SK-N-SH (cell line): ENCODE measurements around the gene FAM50B. TPM values are rescaled to one million over a fixed set of nuclear protein-coding genes. Genes with fewer than 3 reads are reported as not detected.

Experiments used
- CTCF ChIA-PET: fragments of 300-600, 350-600 bp; formaldehyde crosslinking; extraction: SDS; loops from one replicate; lab custom pipeline; 2021; lab: Yijun Ruan, JAX
- POLR2A ChIA-PET: fragments of 350-600 bp; sonication (Branson Sonifier 250); formaldehyde crosslinking; extraction: SDS; loops from one replicate; lab custom pipeline; 2020; ENCODE audit warnings: antibody characterized with exemption, inconsistent platforms; lab: Yijun Ruan, JAX
- DNase-seq: peaks from one replicate; pipeline ENCODE4 v3.0.0; 2012
- H2AFZ ChIP-seq: fragments of 200-600 bp; sonication (generic); 2 replicates; pipeline ENCODE4 v1.8.1; 2016; ENCODE audit warnings: antibody characterized with exemption, mild to moderate bottlenecking, low read depth
- H3F3A ChIP-seq: fragments of 200-600 bp; sonication (generic); replicated peaks from 2 replicates; pipeline ENCODE3; 2016; ENCODE audit warnings: antibody characterized with exemption, mild to moderate bottlenecking; ENCODE audit not compliant: insufficient read depth
- H3K27ac ChIP-seq, 2 experiments: fragments of 200-500 bp in 1 of 2; fragments of 200-600 bp in 1 of 2; sonication (Bioruptor generic) in 1 of 2; sonication (generic), shearing (Covaris generic) in 1 of 2; 2 replicates each; pipeline versions ENCODE4 v1.5.1 to v1.6.1; 2014 to 2016; ENCODE audit warnings: low read depth in 2 of 2, inconsistent platforms in 1 of 2, low read length in 1 of 2, mild to moderate bottlenecking in 1 of 2, mixed read lengths in 1 of 2
- H3K27me3 ChIP-seq: fragments of 200-600 bp; sonication (generic), shearing (Covaris generic); 2 replicates; pipeline ENCODE4 v1.6.1; 2016; ENCODE audit warnings: mixed run types; ENCODE audit not compliant: insufficient read depth
- H3K36me3 ChIP-seq, 2 experiments: fragments of 200-500 bp in 1 of 2; fragments of 200-600 bp in 1 of 2; sonication (Bioruptor generic) in 1 of 2; sonication (generic) in 1 of 2; replicated peaks in 1 of 2; 2 replicates each; pipeline versions ENCODE3 to v1.5.1; 2014 to 2016; ENCODE audit warnings: low read length in 1 of 2, mild to moderate bottlenecking in 1 of 2; ENCODE audit not compliant: insufficient read depth in 2 of 2, control insufficient read depth in 1 of 2
- H3K4me1 ChIP-seq, 2 experiments: fragments of 200-500 bp in 1 of 2; fragments of 200-600 bp in 1 of 2; sonication (Bioruptor generic) in 1 of 2; sonication (generic), shearing (Covaris generic) in 1 of 2; 2 replicates each; pipeline versions ENCODE4 v1.5.1 to v1.6.1; 2014 to 2016; ENCODE audit warnings: low read depth in 1 of 2, low read length in 1 of 2, mixed run types in 1 of 2; ENCODE audit not compliant: insufficient read depth in 2 of 2, control insufficient read depth in 1 of 2
- H3K4me2 ChIP-seq: fragments of 200-600 bp; sonication (generic), shearing (Covaris generic); 2 replicates; pipeline ENCODE4 v1.6.1; 2017; ENCODE audit warnings: mixed run types
- H3K4me3 ChIP-seq, 2 experiments: fragments of 200-500 bp in 1 of 2; fragments of 200-600 bp in 1 of 2; sonication (Bioruptor generic) in 1 of 2; sonication (generic), shearing (Covaris generic) in 1 of 2; 2 replicates each; pipeline versions ENCODE4 v1.5.1 to v1.8.1; 2014 to 2016; ENCODE audit warnings: low read depth in 2 of 2, inconsistent platforms in 1 of 2, low read length in 1 of 2, mild to moderate bottlenecking in 1 of 2, mixed read lengths in 1 of 2, moderate library complexity in 1 of 2
- H3K79me2 ChIP-seq: fragments of 200-600 bp; sonication (generic); 2 replicates; pipeline ENCODE4 v1.8.1; 2017; ENCODE audit warnings: mild to moderate bottlenecking; ENCODE audit not compliant: insufficient read depth
- H3K9ac ChIP-seq: fragments of 200-600 bp; sonication (generic); 2 replicates; pipeline ENCODE4 v1.6.1; 2017; ENCODE audit warnings: mixed run types
- H3K9me2 ChIP-seq: fragments of 200-600 bp; sonication (generic); 2 replicates; pipeline ENCODE4 v1.6.1; 2017; ENCODE audit warnings: mixed run types
- H3K9me3 ChIP-seq: fragments of 200-600 bp; sonication (generic); 2 replicates; pipeline ENCODE4 v1.6.1; 2017; ENCODE audit warnings: mixed run types, mild to moderate bottlenecking, moderate library complexity
- H4K20me1 ChIP-seq: fragments of 200-600 bp; sonication (generic); 2 replicates; pipeline ENCODE4 v1.6.1; 2017; ENCODE audit warnings: mild to moderate bottlenecking, mixed run types; ENCODE audit not compliant: insufficient read depth
- ELF1 ChIP-seq: IDR thresholded peaks from 2 replicates; pipeline ENCODE4 v1.4.0; 2012
- FOSL2 ChIP-seq: IDR thresholded peaks from 2 replicates; pipeline ENCODE4 v1.4.0; 2012; ENCODE audit warnings: low read depth, mild to moderate bottlenecking, moderate library complexity, borderline replicate concordance
- FOXM1 ChIP-seq: IDR thresholded peaks from 2 replicates; pipeline ENCODE4 v1.4.0; 2012; ENCODE audit warnings: low read depth, mild to moderate bottlenecking
- GATA2 ChIP-seq: sonication (generic); formaldehyde crosslinking; IDR thresholded peaks from 2 replicates; pipeline ENCODE4 v1.5.0; 2020; ENCODE audit warnings: mild to moderate bottlenecking, missing genetic modification reagents
- MEF2A ChIP-seq: IDR thresholded peaks from 2 replicates; pipeline ENCODE4 v1.4.0; 2012; ENCODE audit warnings: low read depth, borderline replicate concordance
- PBX3 ChIP-seq: IDR thresholded peaks from 2 replicates; pipeline ENCODE4; 2012
- RAD21 ChIP-seq: IDR thresholded peaks from 2 replicates; pipeline ENCODE4 v1.6.1; 2012; ENCODE audit warnings: mild to moderate bottlenecking, low read length
- RXRA ChIP-seq: IDR thresholded peaks from 2 replicates; pipeline ENCODE4 v1.4.0; 2012; ENCODE audit warnings: low read depth, mild to moderate bottlenecking, borderline replicate concordance
- SIN3A ChIP-seq: IDR thresholded peaks from 2 replicates; pipeline ENCODE4 v1.6.1; 2012; ENCODE audit warnings: low read depth, mild to moderate bottlenecking, low read length, moderate library complexity, borderline replicate concordance
- SMC3 ChIP-seq: IDR thresholded peaks from 2 replicates; pipeline ENCODE4 v1.6.1; 2012; ENCODE audit warnings: low read depth, low read length, improper control_type of control experiment
- TAF1 ChIP-seq: IDR thresholded peaks from 2 replicates; pipeline ENCODE4 v1.6.1; 2012; ENCODE audit warnings: low read depth, mild to moderate bottlenecking, low read length, moderate library complexity, borderline replicate concordance
- YY1 ChIP-seq: IDR thresholded peaks from 2 replicates; pipeline ENCODE4 v1.4.0; 2012; ENCODE audit warnings: low read depth, mild to moderate bottlenecking
- WGBS: methylation state at CpG from one replicate; pipeline ENCODE4 v1.1.6; 2017; ENCODE audit warnings: low lambda C conversion rate; 5-methylcytosine and 5-hydroxymethylcytosine counted together
- polyA plus RNA-seq, 3 experiments: library from polyadenylated mRNA; depleted of rRNA; stranded (reverse); fragments of >200 nt; gene quantifications; 2 replicates each; pipeline ENCODE4 v1.2.3, GENCODE V29; 2012

The FAM50B gene
- polyA plus RNA-seq, 1 of the 3 experiments (the other 2 are of a cell fraction) = 13.8 TPM

- no peak for TF ChIP-seq YY1
- no peak for TF ChIP-seq FOXM1
- no peak for TF ChIP-seq SIN3A
- TF ChIP-seq, all 33 proteins: peak for 0
These were observed 13.4 kb upstream of the FAM50B start (continued) for GRCh38 chr6:3835785-3836184.

GRCh38 chr6:3836566-3836965 is 12.6 kb upstream of the FAM50B start:
- Histone ChIP-seq H2AFZ (no peak overlapping the region), H3F3A (peaks cover 6% of the 10 kb centered on the region), H3K27ac (no peak overlapping the region), H3K36me3 (no peaks in the 10 kb centered on the region), H3K4me3 (no peak overlapping the region), H3K9me3 (no peaks in the 10 kb centered on the region), H4K20me1 (no peaks in the 10 kb centered on the region), H3K4me2 (no peak overlapping the region), H3K9me2 (no peaks in the 10 kb centered on the region), H3K27me3 (no peaks in the 10 kb centered on the region), H3K4me1 (peaks cover 4 to 19% of the 10 kb centered on the region in 2 experiments; a peak in 3 of 4 replicates), H3K79me2 (no peaks in the 10 kb centered on the region), H3K9ac (no peak overlapping the region)
- CTCF ChIA-PET = interaction anchor here (3.3 kb wide), 1 partner anchor 13 kb away, joined by 12 read pairs; the partner anchor contains the start of gene FAM50B
- DNase-seq = no peak
- POLR2A ChIA-PET = no interaction called here
- no peak for TF ChIP-seq SMC3
- no peak for TF ChIP-seq RAD21
- 95% methylated on average over 3 of the region's 3 CpGs for WGBS

DNA sequence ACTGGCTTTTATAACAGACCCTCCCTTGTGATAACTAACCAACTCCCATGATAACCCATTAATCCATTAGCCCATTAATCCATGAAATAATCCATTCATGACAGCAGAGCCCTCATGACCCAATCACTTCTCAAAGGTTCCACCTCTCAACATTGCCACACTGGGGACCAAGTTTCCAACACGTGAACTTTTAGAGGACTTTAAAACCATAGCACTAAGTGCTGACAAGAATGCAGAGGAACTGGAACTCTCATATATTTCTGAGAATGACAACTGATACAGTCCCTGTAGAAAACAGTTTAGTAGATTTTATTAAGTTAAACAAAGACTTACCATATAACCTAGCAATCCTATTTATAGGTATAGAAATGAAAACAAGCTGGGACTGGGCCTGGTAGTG is 11.4 kb upstream of the FAM50B start:
- no peak for TF ChIP-seq FOSL2
- TF ChIP-seq MEF2A = no peak
- TF ChIP-seq RAD21 = no peak
- TF ChIP-seq ELF1 = no peak
- TF ChIP-seq PBX3 = no peak
- TF ChIP-seq FOXM1 = no peak
- no peak for TF ChIP-seq GATA2
- TF ChIP-seq RXRA = no peak
- no peak for TF ChIP-seq TAF1
- no peak overlapping the region for H2AFZ ChIP-seq
- no peaks in the 10 kb centered on the region for H3K27me3 ChIP-seq
- no peaks in the 10 kb centered on the region for H3K9me3 ChIP-seq
- H3K36me3 ChIP-seq = no peaks in the 10 kb centered on the region
- H3K27ac ChIP-seq = no peak overlapping the region
- no peaks in the 10 kb centered on the region for H4K20me1 ChIP-seq
- 82% methylated on average over 1 of the region's 1 CpG for WGBS
- no peak overlapping the region for H3K4me2 ChIP-seq
- H3K9me2 ChIP-seq = no peaks in the 10 kb centered on the region
- H3K79me2 ChIP-seq = no peaks in the 10 kb centered on the region
- CTCF ChIA-PET = interaction anchor here (0.7 to 1.7 kb wide), 2 partner anchors 10 to 11 kb away, joined by 4 to 8 read pairs; partner anchors contain the start of gene FAM50B
- H3F3A ChIP-seq = peaks cover 15% of the 10 kb centered on the region
- H3K9ac ChIP-seq = no peak overlapping the region
- DNase-seq = no peak
- no peak overlapping the region for H3K4me3 ChIP-seq
- H3K4me1 ChIP-seq = peaks cover 10 to 23% of the 10 kb centered on the region in 2 experiments
- POLR2A ChIA-PET = no interaction called here
